ENCODE data around the gene POU2F2. TPM values are rescaled to one million over a fixed set of nuclear protein-coding genes. Genes with fewer than 3 reads are reported as not detected.

POU2F2 gene
- total RNA-seq, 4 donors from 2014 or later = 0.93 to 1.8 (median 1.5) TPM

DNA sequence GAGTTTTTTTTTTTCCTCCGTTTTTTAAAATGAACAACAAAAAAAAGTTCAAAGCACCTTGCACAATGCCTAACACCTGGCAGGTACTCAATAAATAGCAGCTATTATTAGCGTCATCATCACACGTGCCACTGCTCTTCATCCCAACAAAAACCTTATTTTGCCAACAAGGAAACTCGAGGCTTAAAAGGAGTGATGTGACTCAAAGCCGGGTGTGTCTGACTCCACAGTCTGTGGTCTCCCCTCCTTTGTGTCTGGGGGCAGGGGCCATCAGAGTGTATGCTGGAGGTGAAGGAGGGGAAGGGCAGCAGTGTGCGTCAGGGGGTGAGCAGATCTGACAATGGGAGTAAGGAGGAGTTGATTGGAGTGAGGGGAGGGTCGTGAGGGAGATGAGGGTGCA is 34.1 kb upstream of the POU2F2 start:
- Histone ChIP-seq H3K27me3 (peaks cover 36% of the 10 kb centered on the region), H3K4me3 (no peak overlapping the region), H3K9me3 (no peaks in the 10 kb centered on the region), H3K36me3 (no peaks in the 10 kb centered on the region), H3K27ac (no peak overlapping the region), H3K4me1 (no peaks in the 10 kb centered on the region)
- WGBS, 2 donors (ENCODE audit: low coverage in 1 of 2) = 41 to 53% methylated on average over 3 to 7 of the region's 7 CpGs
- TF ChIP-seq CTCF (IDR thresholded peaks at IDR 0.05) (no peak), EP300 (IDR thresholded peaks at IDR 0.05) (no peak), POLR2A (IDR thresholded peaks at IDR 0.05) (no peak), POLR2AphosphoS5 (IDR thresholded peaks at IDR 0.05) (no peak)
- ATAC-seq = no peak

- Histone ChIP-seq H3K27ac (no peak overlapping the region), H3K9me3 (no peaks in the 10 kb centered on the region), H3K4me3 (no peak overlapping the region), H3K27me3 (peaks cover 40% of the 10 kb centered on the region), H3K4me1 (no peaks in the 10 kb centered on the region), H3K36me3 (no peaks in the 10 kb centered on the region)
- no peak for ATAC-seq
- TF ChIP-seq POLR2AphosphoS5 (IDR thresholded peaks at IDR 0.05) (no peak), EP300 (IDR thresholded peaks at IDR 0.05) (no peak), POLR2A (IDR thresholded peaks at IDR 0.05) (no peak), CTCF (IDR thresholded peaks at IDR 0.05) (no peak)
- WGBS, 2 donors (ENCODE audit: low coverage in 1 of 2) = no CpG with 5 or more reads among the region's 2 CpGs
Measured at GRCh38 chr19:42165146-42165545, 32.9 kb upstream of the POU2F2 start.

DNA sequence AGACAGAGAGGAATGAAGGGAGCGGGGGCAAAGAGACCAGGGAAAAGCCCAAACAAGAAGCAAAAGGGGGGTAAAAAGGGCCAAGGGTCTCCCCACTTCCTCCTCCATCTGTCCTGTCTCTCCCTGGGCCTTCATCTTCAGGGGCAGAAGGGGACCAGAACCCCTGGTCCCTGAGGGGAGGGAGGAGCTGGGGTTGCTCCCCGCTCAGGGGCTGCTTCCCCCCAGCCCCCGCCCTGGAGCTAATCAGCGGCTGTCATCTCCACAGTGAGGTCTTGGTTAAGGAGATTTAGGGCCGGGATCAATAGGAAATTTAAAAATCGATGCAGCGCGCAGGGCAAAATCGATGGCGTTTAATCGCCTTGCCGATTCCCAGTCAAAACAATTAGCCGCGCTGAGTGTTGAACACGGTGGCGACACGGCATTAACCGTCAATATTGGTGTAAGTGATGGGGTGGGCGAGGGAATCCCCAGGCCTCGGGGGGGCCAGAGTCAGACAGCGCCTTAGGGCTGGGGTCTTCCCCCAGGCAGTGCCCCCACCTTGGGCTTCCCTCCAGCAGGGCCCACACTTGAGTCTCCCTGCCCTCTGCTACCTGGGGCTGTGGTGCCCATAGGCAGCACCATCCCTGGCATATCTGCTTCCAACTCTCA is 29.5 kb upstream of the POU2F2 start:
- Histone ChIP-seq H3K4me1 (no peaks in the 10 kb centered on the region), H3K27me3 (peaks cover 40% of the 10 kb centered on the region), H3K27ac (no peak overlapping the region), H3K36me3 (no peaks in the 10 kb centered on the region), H3K9me3 (no peaks in the 10 kb centered on the region), H3K4me3 (no peak overlapping the region)
- TF ChIP-seq POLR2AphosphoS5 (IDR thresholded peaks at IDR 0.05) = no peak
- TF ChIP-seq POLR2A (IDR thresholded peaks at IDR 0.05) = no peak
- TF ChIP-seq CTCF (IDR thresholded peaks at IDR 0.05) = no peak
- no peak for TF ChIP-seq EP300 (IDR thresholded peaks at IDR 0.05)
- no peak for ATAC-seq
- 17 to 92% methylated on average over 1 to 15 of the region's 21 CpGs for WGBS, 2 donors (ENCODE audit: low coverage in 1 of 2)

GRCh38 chr19:42159942-42160341 is 27.7 kb upstream of the POU2F2 start:
- no peak for TF ChIP-seq CTCF (IDR thresholded peaks at IDR 0.05)
- Histone ChIP-seq H3K9me3 (no peaks in the 10 kb centered on the region), H3K27ac (no peak overlapping the region), H3K36me3 (no peaks in the 10 kb centered on the region), H3K4me3 (no peak overlapping the region), H3K27me3 (peaks cover 49% of the 10 kb centered on the region), H3K4me1 (no peaks in the 10 kb centered on the region)
- 60 to 64% methylated on average over 1 to 5 of the region's 7 CpGs for WGBS, 2 donors (ENCODE audit: low coverage in 1 of 2)
- no peak for ATAC-seq

- Histone ChIP-seq H3K36me3 (no peaks in the 10 kb centered on the region), H3K4me3 (no peak overlapping the region), H3K9me3 (no peaks in the 10 kb centered on the region), H3K27ac (no peak overlapping the region), H3K27me3 (peaks cover 59% of the 10 kb centered on the region), H3K4me1 (no peaks in the 10 kb centered on the region)
- peak; percentile 32 for ATAC-seq
- TF ChIP-seq POLR2A (IDR thresholded peaks at IDR 0.05) (no peak), POLR2AphosphoS5 (IDR thresholded peaks at IDR 0.05) (no peak), EP300 (IDR thresholded peaks at IDR 0.05) (no peak), CTCF (IDR thresholded peaks at IDR 0.05) (no peak)
- 0 to 52% methylated on average over 1 to 2 of the region's 2 CpGs for WGBS, 2 donors (ENCODE audit: low coverage in 1 of 2)
Measured at GRCh38 chr19:42158926-42159325, 26.7 kb upstream of the POU2F2 start.
